Cardiac muscle cell (in vitro differentiated cells and primary cell): ENCODE data around the gene SACS. TPM values are rescaled to one million over a fixed set of nuclear protein-coding genes. Genes with fewer than 3 reads are reported as not detected.

Source experiments
- DNase-seq, 2 donors: peaks; one replicate each; pipeline versions ENCODE4 v3.0.0 to v3.0.0-alpha.2; 2010 to 2017; ENCODE audit warnings: low read depth in 1 of 2, low spot score in 1 of 2
- H3K27ac ChIP-seq: fragments of 200-600 bp; sonication (generic); 2 replicates; pipeline ENCODE4 v1.5.1; 2016
- H3K27me3 ChIP-seq: fragments of 200-600 bp; sonication (generic); 2 replicates; pipeline ENCODE4 v1.6.0; 2016; ENCODE audit warnings: control low read depth
- H3K36me3 ChIP-seq: fragments of 200-600 bp; sonication (generic); 2 replicates; pipeline ENCODE4 v1.5.1; 2016; ENCODE audit warnings: control low read depth
- H3K4me1 ChIP-seq: fragments of 200-600 bp; sonication (generic); 2 replicates; pipeline ENCODE4 v1.8.1; 2017; ENCODE audit warnings: low read depth, mild to moderate bottlenecking, mixed run types
- H3K4me3 ChIP-seq: fragments of 200-600 bp; sonication (generic); 2 replicates; pipeline ENCODE4 v1.5.1; 2016; ENCODE audit warnings: mild to moderate bottlenecking
- H3K9me3 ChIP-seq: fragments of 200-600 bp; sonication (generic); 2 replicates; pipeline ENCODE4 v1.5.1; 2017; ENCODE audit warnings: low read depth, mild to moderate bottlenecking, control low read depth
- polyA plus RNA-seq: library from polyadenylated mRNA; unstranded; fragments of >200 nt; fragmentation: Nextera tagmentation; extraction: Ambion mirVana; gene quantifications from 2 replicates; pipeline ENCODE4 v1.2.1, GENCODE V29; 2016
- total RNA-seq: library from RNA; depleted of rRNA; stranded (reverse); fragments of >200 nt; gene quantifications from 2 replicates; pipeline ENCODE4 v1.2.3, GENCODE V29; 2016
- TF ChIP-seq, protein P1 (sequence below): IDR thresholded peaks from 2 replicates; pipeline ENCODE4 v1.5.1; 2012; ENCODE audit warnings: low read depth, mild to moderate bottlenecking, low read length

The SACS gene
- total and polyA plus RNA-seq, 2 experiments from 2014 or later = 5.1 to 34.9 TPM

DNA sequence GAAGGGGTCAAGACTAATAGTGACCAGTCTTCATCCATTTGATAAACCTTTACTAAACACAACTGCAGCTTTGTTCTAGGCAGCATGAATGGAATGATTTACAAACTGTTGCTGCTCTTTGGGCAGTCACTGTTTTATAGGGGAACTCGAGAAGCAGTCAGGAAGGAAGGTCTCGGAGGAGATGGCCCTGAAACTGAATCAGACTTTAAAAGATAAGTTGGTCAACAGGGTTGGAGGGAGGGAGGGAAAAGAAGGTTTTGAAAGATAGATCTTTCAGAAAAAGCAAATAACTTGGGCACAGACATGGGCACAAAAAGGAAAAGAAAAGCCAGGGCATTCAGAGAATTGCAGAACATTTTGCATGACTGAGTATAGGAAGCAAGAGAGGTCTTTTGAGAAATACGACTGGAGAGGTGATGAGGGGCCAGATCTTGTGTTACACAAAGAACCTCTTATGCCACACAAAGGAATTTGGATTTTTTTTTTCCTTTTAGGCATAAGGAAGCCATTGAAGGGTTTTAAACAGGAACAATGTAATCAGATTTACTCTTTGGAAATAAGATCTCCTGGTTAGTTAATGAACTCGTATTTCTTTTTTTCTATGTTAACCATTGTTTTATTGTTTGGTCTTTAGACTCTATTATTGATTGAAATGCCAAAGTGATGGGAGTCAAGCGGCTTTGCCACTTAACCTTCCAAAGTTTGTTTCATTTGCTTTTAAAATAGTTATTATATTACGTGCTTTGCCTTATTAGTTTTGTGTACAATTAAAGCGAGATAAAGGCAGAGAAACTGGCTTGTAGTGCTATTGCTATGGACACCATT is 37.5 kb upstream of the SACS start:
- Histone ChIP-seq H3K27ac (no peak overlapping the region), H3K4me3 (no peak overlapping the region), H3K4me1 (peaks cover 12% of the 10 kb centered on the region), H3K27me3 (no peaks in the 10 kb centered on the region), H3K36me3 (no peaks in the 10 kb centered on the region), H3K9me3 (no peaks in the 10 kb centered on the region)
- no peak for DNase-seq
- TF ChIP-seq, protein P1, sequence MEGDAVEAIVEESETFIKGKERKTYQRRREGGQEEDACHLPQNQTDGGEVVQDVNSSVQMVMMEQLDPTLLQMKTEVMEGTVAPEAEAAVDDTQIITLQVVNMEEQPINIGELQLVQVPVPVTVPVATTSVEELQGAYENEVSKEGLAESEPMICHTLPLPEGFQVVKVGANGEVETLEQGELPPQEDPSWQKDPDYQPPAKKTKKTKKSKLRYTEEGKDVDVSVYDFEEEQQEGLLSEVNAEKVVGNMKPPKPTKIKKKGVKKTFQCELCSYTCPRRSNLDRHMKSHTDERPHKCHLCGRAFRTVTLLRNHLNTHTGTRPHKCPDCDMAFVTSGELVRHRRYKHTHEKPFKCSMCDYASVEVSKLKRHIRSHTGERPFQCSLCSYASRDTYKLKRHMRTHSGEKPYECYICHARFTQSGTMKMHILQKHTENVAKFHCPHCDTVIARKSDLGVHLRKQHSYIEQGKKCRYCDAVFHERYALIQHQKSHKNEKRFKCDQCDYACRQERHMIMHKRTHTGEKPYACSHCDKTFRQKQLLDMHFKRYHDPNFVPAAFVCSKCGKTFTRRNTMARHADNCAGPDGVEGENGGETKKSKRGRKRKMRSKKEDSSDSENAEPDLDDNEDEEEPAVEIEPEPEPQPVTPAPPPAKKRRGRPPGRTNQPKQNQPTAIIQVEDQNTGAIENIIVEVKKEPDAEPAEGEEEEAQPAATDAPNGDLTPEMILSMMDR = no peak

DNA sequence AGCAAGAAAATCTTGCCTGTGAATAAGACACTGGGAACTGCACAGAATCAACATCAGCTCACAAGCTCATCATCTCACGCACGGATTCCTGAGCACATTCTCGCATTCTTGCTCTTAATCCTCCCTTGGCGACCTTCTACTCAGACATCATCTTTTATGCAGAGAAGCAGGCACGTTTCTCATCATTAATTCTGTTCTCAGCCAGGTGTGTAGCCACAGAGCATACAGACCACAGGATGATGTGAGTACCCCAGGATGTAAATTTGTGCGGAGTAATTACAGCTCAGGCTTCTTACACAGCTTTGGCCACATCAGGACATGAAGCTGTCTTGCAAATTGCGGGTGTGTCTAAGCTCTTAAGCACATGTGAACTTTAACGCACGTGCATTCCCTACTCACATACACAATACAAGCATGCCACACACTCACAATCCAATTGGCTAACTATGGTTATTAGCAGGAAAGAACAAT is 36.5 kb upstream of the SACS start:
- Histone ChIP-seq H3K27ac (no peak overlapping the region), H3K4me3 (no peak overlapping the region), H3K27me3 (no peaks in the 10 kb centered on the region), H3K36me3 (no peaks in the 10 kb centered on the region), H3K9me3 (no peaks in the 10 kb centered on the region), H3K4me1 (peaks cover 12% of the 10 kb centered on the region)
- no peak for DNase-seq
- TF ChIP-seq, protein P1 = no peak

DNA sequence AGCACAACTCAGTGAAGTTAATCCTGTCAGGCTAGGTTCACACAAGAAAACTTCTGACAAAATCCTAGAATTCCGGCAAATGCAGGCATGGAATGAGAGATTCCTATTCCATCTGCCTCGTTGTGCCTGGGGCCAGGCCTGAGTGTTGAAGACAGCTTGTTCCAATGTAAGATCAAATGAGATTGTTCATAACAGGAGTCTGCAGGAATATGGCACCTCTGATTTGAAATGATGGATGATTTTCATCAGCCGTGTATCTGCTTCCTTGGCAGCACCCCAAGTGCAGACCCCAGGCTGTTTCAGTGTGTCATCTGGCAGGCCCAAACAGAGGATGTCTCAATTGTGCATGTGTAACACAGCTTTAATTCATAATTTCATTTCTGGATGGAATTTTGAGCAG is 35.3 kb upstream of the SACS start:
- no peaks in the 10 kb centered on the region for H3K27me3 ChIP-seq
- H3K27ac ChIP-seq = no peak overlapping the region
- DNase-seq = no peak
- peaks cover 12% of the 10 kb centered on the region for H3K4me1 ChIP-seq
- no peaks in the 10 kb centered on the region for H3K9me3 ChIP-seq
- H3K4me3 ChIP-seq = no peak overlapping the region
- H3K36me3 ChIP-seq = no peaks in the 10 kb centered on the region
- TF ChIP-seq, protein P1 = no peak

DNA sequence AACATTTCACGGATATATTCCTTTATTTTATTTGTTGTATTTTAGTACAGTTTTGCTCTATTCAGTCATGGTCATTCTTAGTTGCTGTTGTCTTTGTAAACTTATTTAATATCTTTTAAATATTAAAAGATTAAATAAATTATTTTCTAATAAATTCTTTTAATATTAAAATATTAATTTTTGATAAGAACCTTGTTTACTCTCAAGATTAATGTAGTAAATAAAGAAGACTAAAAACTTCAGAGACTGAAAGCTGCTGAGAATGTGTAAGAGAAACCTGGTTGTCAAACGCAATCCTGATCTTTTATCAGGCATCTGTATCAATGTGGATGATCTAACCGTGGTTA is 34.4 kb upstream of the SACS start:
- no peak for DNase-seq
- Histone ChIP-seq H3K4me1 (peaks cover 12% of the 10 kb centered on the region), H3K36me3 (no peaks in the 10 kb centered on the region), H3K9me3 (no peaks in the 10 kb centered on the region), H3K27me3 (no peaks in the 10 kb centered on the region), H3K27ac (peak overlapping the region; percentile 57), H3K4me3 (no peak overlapping the region)
- TF ChIP-seq, protein P1 = no peak

DNA sequence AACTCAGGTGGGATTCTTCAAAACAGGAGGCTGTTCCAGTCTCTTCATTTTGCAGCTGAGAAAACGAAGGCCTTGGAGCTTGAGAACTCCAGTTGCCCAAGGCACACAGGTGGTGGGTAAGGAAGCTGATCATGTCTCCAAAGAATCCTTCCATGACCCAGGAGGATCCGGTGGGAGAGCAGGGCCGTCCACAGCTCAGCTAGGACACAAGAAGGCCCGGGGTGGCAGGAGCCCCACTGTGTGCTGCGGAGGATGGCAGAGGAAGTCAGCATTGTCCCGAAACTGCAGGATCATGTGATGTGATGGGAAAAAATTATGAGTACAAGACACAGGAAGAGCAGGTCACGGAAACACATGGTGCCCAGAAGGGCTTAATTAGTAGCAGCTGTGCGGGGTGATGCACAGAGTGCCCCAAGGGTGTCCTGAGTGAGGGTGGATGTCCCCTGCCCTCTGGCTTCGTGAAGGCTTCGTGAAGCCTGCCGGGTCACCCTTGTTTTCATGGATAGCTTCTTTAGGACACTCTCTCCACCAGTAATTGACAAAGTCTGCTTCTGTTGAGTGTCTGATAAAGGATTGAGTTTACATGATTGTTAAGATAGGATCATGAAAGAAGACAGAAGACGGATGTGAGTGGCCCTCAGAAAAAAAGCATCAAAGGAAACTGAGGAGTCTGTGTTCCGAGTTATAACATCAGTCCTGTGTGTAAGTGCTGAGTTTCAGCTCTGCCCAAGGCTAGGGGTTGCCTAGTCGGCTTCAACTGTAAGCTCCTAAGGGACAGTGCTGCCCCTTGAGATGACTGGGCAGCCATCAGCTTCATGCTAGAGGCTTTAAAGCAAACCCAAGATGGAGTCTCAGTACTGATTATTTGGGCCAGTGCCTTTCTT is 33.8 kb upstream of the SACS start:
- no peaks in the 10 kb centered on the region for H3K9me3 ChIP-seq
- H3K4me3 ChIP-seq = no peak overlapping the region
- no peaks in the 10 kb centered on the region for H3K27me3 ChIP-seq
- TF ChIP-seq, protein P1 = no peak
- peak overlapping the region; percentile 57 for H3K27ac ChIP-seq
- H3K36me3 ChIP-seq = no peaks in the 10 kb centered on the region
- peaks cover 17% of the 10 kb centered on the region for H3K4me1 ChIP-seq
- DNase-seq = peak in 1 of 2 donors; percentile 30
